GM18499 (cell line): ENCODE data around the gene ITIH1.

ENCODE experiments used
- ATAC-seq: cut with Tn5 transposase; IDR thresholded peaks from one replicate; pipeline ENCODE4 v1.9.1; 2021; ENCODE audit warnings: moderate number of reproducible peaks; ENCODE audit not compliant: insufficient read depth, unreplicated experiment

Gene ITIH1

GRCh38 chr3:52809149-52809548, 31.8 kb downstream of the ITIH1 start:
- no peak for ATAC-seq

- no peak for ATAC-seq
Measured at GRCh38 chr3:52809662-52810377, 32.4 kb downstream of the ITIH1 start.

- ATAC-seq: no peak
Measured at GRCh38 chr3:52810923-52811322, 33.5 kb downstream of the ITIH1 start.

GRCh38 chr3:52811452-52812011, 34.1 kb downstream of the ITIH1 start:
- no peak for ATAC-seq

- no peak for ATAC-seq
Measured at GRCh38 chr3:52813810-52814209, 36.4 kb downstream of the ITIH1 start.

- no peak for ATAC-seq
Measured at GRCh38 chr3:52816199-52816598, 38.8 kb downstream of the ITIH1 start.

- ATAC-seq: no peak
Measured at GRCh38 chr3:52816654-52817053, 39.3 kb downstream of the ITIH1 start.

GRCh38 chr3:52817221-52817620, 39.8 kb downstream of the ITIH1 start:
- ATAC-seq: no peak

GRCh38 chr3:52817860-52818259, 40.5 kb downstream of the ITIH1 start:
- no peak for ATAC-seq

- no peak for ATAC-seq
Measured at GRCh38 chr3:52819936-52820335, 42.5 kb downstream of the ITIH1 start.

GRCh38 chr3:52820736-52821135, 43.3 kb downstream of the ITIH1 start:
- ATAC-seq: no peak

- ATAC-seq: no peak
Measured at GRCh38 chr3:52822363-52822762, 45.0 kb downstream of the ITIH1 start.

- no peak for ATAC-seq
Measured at GRCh38 chr3:52824037-52824436, 46.6 kb downstream of the ITIH1 start.

- no peak for ATAC-seq
Measured at GRCh38 chr3:52827441-52827840, 50.0 kb downstream of the ITIH1 start.

- ATAC-seq: no peak
Measured at GRCh38 chr3:52827866-52828376, 50.5 kb downstream of the ITIH1 start.

GRCh38 chr3:52829482-52829881, 52.1 kb downstream of the ITIH1 start:
- no peak for ATAC-seq

GRCh38 chr3:52829906-52830463, 52.6 kb downstream of the ITIH1 start:
- ATAC-seq: no peak

- no peak for ATAC-seq
Measured at GRCh38 chr3:52830535-52831258, 53.3 kb downstream of the ITIH1 start, which contains the start of gene ITIH4. Gene ITIH4 (minus strand): TSS chr3:52830672. CDS start chr3:52830642, 30 bp downstream.

GRCh38 chr3:52831500-52832301, 54.3 kb downstream of the ITIH1 start:
- no peak for ATAC-seq

GRCh38 chr3:52833202-52833601, 55.8 kb downstream of the ITIH1 start:
- ATAC-seq: no peak
